ENCODE data around the gene CABLES2.

Gene CABLES2, protein sequence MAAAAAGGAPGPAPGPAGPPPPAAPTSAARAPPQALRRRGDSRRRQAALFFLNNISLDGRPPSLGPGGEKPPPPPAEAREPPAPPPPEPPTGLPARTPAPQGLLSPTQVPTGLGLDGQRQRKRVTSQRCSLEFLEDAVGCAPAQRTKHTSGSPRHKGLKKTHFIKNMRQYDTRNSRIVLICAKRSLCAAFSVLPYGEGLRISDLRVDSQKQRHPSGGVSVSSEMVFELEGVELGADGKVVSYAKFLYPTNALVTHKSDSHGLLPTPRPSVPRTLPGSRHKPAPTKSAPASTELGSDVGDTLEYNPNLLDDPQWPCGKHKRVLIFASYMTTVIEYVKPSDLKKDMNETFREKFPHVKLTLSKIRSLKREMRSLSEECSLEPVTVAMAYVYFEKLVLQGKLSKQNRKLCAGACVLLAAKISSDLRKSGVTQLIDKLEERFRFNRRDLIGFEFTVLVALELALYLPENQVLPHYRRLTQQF
- total RNA-seq, result 3.1 to 13.7 (median 6.6) reads per million in 17 experiments

DNA sequence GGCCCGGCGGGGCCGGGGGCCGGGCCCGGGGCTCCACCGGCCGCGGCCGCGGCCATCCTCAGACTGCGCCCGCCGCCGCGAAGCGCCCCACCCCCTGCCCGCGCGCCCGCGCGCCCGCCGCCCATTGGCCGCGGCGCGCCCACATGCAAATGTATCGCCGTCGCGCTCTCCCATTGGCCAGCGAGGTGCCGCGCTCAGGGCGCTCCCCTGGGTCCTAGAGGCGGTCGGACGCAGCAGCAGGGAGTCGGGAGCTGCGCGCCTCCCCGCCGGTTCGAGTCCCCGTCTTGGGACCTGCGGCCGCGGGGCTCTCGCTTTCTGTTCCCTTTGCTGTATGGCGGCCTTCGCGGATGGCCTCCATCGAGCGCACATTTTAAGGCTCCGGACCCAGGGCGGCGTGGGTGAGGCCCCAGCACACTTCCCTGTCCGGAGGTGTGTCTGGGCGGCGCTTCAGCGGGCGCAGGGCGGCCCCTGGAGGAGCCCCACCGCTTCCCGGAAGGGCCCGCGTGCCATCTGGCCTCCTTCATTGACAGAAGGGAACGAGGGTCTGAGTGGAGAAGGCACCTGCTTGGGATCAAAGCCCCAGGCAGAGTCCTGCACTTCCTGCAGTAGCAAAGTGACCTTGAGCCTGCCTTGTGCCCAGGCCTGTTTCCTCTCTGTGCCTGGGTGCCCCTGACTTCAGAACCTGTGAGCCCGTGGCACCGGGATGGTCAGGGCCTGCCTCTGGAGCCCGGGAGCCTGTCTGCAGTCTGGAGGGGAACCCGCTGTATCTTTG is at the start of gene CABLES2:
Gene CABLES2 (minus strand): TSS at position 65 of the 772 bp plus-strand sequence. CDS start 9 bp downstream, at position 56.
- DNase-seq, result peak; percentile 95 to 98 (median 96)

DNA sequence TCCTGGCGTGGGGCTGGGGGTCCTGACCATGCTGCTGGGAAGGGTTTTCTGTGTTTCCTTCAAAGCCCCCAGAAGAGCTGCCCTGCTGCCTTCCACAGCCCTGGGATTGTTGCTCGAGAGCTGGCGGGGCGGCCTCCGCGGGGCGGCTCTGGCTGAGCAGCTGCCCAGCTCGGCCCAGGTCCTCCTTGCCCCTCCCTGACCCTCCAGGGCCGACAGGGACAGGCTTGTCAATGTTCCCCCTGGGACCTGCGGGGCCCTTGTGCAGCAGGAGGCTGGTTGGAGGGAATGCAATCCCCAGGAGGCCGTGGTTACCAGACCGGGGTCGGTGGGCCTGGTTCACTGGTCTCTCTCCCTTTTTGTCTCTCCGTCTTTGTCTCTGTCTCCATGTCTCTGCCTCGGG is 48.8 kb upstream of the CABLES2 start:
- no peak for DNase-seq

DNA sequence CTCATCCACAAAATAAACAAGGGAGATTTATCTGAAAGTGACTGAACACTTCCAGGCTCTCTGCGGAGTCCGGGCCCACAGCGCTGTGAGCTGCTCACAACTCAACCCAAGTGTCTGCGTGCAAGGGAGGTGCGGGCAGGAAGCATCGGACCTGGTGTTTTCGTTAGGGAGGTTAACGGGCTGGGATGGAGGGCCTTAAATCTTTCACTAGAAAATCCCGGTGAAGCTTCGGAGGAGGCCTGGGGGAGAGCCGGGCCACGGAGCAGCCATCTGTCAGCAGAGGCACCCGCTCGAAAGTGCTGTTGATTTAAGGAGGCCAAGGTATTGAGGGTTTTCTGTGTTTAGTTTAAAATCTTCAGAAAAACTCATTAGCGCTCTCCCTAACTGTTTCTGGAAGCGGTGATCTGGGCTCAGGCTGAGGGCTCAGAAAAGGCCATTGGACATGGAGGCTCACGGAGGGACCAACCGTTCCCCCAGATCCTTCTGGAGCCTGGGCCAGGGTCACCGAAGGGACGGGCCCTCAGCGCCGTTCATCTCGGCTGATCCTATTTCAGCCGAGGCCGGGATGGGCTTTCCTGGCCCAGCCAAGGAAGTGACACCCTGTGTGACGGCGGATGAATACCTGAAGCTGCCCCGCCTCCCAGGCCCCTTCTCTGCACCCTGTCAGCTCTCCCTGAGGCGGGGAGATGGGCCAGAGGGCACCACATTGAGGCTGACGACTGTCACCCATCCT is 48.0 kb upstream of the CABLES2 start:
- no peak for DNase-seq

DNA sequence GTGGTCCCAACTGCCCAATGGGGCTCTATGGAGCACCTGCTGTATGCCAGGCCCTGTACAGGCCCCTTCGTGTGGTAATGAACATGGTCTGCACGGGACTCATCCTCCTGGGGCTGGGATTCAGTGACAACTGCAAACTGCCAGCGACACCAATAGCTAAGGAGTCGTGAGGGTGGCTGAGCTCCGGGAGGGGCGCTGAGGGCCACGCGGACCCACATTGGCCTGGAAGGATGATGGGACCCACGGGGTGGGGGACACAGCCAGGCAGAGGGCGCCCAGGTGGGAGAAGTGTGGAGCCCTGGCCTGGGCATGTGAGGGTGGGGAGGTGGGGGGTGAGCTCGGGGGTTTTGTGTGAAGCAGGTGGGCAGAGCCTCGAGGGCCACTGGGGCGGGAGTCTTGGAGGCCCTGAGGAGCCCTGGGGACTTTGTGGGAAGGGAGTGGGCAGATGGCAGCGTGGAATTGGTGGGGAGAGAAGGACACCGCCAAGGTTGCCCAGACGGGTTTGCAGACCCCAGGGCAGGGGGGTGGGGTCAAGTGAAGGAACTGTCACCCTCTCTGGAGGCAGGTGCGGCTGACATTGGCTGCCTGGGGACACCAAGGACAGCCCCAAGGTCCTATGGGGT is 46.2 kb upstream of the CABLES2 start:
- no peak for DNase-seq

DNA sequence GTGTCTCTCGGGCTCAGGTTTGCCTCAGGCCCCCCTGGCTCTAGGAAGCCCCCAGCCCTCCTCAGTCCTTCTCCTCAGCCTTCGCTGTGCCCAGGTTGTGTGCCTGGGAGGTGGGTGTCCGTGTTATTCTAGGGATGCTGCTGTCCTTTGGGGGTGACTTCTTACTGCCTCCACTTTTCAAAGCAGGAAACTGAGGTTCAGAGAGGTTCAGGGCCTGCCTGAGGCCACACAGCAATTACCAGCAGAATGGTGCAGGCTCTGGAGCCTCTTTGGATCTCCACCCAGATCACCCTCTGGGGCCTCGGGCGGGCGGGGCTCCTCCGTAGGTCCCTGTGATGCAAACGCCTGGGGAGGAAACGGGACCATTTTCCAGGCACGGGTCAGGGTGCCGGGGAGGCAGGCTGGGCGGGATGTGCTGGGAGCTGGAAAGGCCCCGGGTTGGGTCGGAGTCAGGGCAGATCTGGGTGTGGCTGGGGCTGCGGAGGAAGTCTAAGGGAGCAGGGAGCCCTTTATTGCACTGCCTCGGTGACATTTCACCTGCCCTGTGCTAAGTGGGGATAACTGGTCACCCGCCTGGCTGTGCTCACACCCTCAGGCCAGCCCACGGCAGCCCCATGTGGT is 45.5 kb upstream of the CABLES2 start:
- no peak for DNase-seq

DNA sequence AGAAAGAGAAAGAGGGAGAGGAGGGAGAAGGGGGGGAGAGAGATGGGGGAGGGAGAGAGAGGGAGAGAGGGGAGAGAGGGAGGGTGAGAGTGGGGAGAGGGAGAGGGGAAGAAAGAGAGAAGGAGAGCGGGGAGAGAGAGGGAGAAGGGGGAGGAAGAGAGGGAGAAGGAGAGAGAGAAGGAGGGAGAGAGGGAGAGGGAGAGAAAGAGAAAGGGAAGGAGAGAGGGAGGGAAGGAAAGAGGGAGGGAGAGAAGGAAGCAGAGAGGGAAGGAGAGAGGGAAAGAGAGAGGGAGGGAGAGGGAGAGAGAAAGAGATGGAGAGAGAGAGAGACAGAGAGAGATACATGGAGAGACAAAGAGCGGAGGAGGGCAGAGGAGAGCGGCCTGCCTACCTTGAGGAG is 44.9 kb upstream of the CABLES2 start:
- no peak for DNase-seq

DNA sequence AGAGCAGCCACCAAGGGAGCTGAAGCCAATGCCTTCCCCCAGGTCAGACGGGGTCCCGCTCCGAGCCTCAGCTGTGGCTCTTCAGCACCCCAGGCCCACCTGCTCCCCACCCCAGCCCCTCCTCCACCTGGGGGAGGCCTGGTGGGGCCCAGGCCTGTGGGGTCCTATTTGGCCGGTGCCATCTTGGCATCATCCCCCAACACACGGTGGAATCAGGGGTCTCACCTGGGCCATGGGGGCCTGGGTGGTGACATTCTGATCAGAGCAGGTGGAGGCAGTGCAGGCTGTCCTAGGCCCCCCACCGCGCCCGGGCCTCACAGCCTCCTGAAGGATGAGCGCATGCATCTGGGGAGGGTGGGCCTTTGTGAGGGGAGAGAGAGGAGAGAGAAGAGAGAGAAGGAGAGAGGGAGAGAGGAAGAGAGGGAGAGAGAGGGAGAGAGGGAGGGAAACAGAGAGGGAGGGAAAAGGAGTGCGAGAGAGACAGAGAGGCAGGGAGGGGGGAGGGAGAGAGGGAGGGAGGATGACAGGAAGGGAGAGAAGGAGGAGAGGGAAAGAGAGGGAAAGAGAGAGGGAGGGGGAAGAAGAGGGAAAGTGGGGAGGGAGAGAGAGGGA is 44.2 kb upstream of the CABLES2 start:
- DNase-seq, result no peak

DNA sequence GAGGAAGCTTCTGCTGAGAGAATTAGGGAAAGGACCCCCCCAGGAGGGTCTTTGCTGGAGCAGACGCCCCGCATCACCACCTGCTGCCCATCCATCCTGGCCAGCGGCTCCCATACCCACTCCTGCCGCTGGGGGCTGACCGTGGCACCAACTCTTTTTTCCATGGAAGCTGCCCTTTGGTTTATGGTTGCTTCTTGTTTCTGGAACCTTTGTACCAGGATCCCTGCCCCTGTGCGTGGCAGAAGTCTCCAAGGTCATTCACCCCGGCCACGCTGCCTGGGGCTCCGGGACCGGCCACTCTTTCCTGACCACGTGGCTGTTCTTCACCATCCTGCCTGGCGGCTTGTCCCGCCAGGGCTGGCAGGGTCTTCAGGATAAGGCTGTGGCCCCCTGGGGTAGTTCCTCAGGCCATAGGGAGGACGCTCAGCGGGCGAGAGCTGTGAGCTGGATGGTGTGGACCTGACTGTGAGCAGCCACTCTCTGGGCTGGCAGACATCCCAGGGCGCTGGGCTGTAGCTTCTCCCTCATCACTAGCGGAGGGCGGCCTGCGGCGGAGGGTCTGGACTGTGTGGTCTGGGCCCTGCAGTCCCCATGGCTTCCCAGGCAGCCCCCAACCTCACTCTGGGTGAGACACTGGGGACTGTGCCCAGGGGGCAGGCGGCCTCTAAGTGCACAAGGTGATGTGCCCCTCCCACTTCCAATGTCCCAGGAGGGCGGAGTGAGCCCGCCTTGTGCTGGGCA is 43.0 kb upstream of the CABLES2 start:
- no peak for DNase-seq

DNA sequence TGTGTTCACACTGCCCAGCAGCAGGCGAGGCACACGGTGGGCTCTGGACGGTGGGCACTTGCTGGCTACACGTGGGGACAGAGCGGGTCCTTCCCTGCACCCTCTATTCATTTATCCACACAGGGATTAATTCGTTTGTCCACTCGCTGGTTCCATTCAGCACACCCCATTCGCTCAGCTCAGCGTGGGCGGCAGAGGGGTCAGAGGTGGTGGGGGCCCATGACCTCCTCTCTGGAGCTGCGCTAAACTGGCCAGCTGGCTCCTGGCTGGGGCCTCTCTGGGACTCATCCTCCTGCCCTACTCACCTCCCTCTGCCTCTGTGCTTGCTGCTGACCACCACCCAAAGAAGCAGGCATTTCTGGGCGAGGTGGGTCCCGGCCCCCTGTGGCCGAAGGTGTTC is 41.7 kb upstream of the CABLES2 start:
- no peak for DNase-seq

DNA sequence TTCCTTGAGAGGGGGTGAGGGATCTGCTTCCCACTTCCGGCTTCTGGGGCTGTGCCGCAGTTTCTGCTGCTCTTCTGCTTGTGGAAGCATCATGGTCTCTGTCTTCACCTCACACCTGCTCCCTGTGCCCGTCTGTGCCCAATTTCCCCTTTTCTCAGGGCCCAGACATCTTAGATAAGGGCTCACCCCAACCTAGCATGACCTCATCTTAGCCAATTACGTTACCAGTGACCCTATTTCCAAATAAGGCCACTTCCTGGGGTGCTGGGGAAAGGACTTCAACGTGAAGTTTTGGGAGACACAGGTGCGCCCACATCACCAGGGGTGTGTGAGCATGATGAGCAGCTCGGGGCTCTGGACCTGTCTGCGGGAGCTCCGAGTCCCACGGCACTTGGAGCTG is 41.0 kb upstream of the CABLES2 start:
- no peak for DNase-seq

DNA sequence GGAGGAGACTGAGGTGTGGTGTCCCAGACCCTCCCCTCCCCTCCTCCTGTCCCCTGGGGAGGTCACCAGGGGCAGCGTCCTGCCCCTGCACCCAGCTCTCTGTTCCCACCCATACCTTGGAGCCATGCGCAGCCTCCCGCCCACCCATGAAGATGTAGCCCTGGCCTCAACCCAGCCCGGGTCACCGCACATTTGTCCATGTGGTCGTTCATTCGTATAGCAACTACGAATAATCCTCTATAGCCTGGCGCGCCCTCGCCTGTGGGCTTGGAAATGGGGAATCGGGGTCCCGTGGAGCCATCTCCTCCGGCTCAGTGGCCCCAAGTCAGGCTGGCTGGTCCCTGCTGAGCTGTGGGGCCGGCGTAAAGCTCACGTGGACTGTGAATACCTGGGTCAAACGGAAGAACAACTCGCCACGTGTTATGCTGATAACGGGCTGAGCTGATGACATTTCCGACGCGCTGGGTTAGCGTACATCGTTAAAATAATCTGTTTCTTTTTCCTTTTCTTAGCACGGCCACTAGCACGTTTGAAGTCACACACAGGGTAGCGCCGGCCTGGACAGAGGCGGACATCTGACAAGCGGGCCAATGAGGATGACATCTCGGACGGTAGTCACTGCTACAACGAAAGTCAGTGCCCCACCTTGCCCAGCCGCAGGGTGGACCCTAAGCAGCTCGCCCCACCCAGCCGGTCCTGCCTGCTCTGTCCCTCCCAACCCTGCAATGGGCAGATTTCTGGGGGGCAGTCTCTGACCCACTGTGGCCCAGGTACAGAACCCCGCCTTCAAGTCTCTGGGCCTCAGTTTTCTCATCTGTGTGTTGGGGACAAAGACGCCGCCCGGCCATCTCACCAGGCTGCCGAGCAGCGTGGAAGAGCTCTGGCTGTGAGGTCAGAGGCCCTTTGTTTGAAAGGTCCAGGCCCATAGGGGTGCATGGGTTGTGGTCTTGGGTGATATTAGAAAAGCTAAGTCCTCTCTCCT is 40.1 kb upstream of the CABLES2 start:
- no peak for DNase-seq

DNA sequence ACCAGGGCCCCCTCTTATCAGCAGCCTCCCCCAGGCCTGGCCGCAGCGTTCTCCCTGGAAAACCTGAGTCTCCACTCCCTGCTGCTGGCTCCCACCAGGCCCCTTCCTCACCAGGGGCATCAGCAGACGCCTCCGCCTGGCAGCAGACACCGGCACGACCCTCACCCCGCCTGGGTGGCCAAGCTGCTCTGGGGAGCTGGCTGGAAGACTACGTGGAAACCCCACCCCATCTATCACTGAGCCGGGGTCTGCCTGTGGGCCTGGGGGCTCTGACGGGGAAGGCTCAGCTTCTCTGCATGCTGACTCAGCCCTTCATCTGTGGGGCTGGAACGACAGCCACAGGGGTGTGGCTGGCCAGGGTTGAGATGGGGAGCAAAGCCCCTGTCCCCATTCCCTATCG is 39.4 kb upstream of the CABLES2 start:
- DNase-seq, result no peak

DNA sequence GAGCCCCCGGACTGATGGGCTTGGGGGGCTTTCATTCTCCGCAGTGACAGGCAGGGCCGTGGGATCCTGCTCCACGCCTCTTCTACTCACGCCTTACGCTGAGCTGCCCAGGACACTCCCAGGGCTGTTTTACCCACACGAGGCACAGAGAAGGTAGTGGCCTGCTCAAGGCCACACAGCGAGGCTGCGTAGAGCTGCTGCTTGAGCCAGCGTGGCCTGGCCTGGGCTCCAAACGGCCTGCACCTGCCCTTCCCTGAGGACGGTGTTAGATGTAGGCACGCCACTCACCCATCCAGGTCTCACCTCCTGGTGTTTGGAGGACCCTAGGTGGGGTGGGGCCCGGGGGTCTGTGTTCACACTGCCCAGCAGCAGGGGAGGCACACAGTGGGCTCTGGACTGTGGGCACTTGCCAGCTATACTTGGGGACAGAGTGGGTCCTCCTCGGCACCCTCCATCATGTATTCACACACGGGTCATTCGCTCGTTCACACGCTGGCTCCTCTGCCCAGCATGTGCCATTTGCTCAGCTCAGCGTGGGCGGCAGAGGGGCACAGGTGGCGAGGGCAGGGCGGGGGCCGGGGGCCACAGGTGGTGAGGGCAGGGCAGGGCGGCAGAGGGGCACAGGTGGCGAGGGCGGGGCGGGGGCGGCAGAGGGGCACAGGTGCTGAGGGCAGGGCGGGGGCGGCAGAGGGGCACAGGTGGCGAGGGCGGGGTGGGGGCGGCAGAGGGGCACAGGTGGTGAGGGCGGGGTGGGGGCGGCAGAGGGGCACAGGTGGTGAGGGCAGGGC is 38.7 kb upstream of the CABLES2 start:
- DNase-seq, result no peak

DNA sequence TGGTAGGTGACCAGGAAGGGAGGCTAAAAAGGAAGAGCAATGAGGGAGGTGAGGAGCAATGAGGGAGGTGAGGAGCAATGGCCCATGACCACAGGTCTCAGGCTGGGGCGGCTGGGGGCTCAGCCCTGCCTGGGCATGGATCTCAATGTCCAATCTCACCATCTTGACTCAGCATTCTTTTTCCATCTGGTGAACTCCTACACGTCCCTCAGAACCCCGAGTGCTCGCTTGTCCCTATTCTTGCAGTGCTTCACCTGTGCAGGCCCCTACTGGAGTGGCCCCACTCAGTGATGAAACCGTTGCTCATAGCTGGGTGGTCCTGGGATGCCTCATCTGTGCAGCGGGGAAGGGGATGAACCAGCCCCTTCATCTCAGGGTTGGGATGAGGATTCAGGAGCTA is 37.2 kb upstream of the CABLES2 start:
- no peak for DNase-seq

DNA sequence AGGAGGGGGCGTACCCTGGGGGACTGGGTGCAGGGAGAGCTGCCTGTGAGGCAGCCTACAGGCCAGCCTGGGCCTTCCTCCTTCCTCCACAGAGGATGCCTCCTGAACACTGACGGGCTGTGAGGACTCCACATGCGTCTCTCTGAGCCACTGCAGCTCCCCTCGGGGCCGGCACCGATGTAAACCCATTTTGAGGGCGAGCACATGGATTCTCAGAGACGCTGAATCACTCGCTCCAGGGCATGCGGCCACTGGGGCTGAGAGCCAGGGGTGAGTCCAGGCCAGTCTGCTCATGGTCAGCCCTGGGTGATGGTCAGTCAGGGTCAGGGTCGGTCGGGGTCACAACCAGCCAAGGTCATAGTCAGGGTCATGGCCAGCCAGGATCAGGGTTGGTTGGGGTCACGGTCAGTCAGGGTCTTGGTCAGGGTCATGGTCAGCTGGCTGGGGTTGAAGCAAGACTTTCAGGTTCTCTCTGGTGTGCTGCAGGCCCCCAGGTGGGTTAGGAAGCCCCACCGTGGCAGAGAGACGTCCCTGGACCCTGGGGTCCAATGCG is 35.0 kb upstream of the CABLES2 start:
- DNase-seq, result no peak

DNA sequence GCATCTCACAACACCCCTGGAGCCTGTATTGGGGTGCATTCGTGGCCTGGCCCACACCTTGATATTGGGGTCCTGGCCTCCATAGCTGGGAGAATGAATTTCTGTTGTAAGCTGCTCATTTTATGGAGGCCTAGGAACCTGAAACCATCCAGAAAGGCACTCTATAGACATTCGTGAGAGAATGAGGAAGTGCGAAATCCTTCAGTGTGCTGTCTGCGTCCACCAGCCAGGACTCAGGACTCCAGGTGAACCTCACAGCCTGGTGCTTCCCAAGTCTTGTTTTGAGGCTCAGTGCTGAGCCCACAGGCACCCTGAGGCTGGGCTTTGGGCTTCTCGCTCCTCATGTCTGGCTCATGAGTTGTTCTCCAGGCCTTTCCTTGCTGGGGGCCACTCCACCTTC is 32.1 kb upstream of the CABLES2 start:
- peak in 3 of 4 experiments; percentile 8 to 21 (median 19) for DNase-seq

DNA sequence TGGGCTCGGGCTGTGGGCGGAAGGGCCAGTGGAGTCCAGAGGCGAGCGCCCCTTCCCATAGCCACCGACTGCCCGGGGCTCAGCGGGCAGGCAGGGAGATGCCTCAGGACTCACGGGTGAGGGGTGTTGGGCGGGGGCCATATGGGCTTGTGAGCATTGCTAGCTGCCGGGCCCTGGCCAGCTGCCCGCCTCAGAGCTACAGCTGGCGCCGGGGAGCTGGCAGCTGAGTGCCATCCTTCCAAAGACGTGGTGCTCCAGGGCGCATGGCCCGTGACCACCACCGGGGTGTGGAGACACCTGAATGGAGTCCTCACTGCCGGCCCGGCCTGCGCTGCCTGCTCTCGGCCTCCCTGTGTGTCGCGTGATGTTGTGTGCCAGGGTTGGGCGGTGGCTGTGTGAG is 30.8 kb upstream of the CABLES2 start:
- no peak for DNase-seq

DNA sequence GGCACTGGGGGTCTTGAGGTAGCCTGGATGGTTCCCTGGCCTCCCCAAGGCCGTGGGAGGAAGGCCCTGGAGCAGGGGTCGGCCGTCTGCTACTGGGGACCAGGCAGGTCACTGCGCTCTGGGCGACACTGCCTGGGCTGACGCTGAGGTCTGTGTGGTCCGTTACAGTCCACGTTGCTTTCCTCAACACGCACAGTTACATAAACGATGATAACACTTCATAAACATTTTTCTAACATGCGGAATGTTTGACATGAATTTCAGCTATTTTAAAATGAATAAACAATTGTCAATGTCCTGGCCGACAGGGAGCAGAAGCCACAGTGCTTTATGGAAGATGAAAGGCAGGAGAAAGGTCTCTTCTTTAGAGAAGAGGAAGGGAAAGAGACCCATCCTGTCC is 30.4 kb upstream of the CABLES2 start:
- DNase-seq, result no peak

DNA sequence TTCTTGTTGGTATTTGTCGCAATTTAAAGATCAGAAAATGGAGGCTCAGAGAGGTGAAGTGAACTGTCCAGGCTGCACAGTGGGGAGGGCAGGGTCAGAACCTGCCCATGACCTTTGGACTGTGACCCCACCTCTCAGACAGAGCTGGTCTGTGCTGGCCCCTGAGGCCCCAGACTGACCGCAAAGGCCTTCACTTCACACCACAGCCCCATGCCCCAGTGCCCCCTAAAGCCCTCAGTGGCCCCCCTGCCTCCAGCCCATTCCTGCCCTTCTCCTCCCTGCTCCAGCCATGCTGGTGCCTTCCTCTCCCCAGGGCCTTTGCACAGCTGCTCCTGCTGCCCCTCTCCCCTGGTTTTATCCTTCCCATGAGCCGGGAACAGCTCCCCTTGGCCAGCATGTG is 29.6 kb upstream of the CABLES2 start:
- DNase-seq, result no peak

All from suppressor macrophage (primary cell).